CD4-positive, alpha-beta T cell treated with Interleukin-2 at 100 ng/mL for 4 hours (primary cell): ENCODE results near the gene ATG16L2.
"Not testable (repeated sequence)": the region's sequence is repeated elsewhere in the genome, so short reads cannot be mapped to it uniquely, and the experiment has no call there.

Experiments used
- DNase-seq: peaks from one replicate; pipeline ENCODE4 v3.0.0-alpha.2; 2020; ENCODE audit warnings: low spot score

The ATG16L2 gene

DNA sequence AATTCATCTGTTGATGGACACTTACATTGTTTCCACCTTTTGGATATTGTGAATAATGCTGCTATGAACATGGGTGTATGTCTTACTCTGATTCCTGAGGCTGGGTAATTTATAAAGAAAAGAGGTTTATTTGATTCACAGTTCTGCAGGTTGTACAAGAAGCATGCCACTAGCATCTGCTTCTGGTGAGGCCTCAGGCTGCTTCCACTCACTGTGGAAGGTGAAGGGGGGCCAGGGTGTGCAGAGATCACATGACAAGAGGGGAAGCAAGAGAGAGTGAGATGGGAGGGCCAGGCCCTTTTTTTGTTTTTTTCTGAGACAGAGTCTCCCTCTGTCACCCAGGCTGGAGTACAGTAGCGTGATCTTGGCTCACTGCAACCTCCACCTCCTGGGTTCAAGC is 7.8 kb upstream of the ATG16L2 start:
- not testable (repeated sequence) for DNase-seq

DNA sequence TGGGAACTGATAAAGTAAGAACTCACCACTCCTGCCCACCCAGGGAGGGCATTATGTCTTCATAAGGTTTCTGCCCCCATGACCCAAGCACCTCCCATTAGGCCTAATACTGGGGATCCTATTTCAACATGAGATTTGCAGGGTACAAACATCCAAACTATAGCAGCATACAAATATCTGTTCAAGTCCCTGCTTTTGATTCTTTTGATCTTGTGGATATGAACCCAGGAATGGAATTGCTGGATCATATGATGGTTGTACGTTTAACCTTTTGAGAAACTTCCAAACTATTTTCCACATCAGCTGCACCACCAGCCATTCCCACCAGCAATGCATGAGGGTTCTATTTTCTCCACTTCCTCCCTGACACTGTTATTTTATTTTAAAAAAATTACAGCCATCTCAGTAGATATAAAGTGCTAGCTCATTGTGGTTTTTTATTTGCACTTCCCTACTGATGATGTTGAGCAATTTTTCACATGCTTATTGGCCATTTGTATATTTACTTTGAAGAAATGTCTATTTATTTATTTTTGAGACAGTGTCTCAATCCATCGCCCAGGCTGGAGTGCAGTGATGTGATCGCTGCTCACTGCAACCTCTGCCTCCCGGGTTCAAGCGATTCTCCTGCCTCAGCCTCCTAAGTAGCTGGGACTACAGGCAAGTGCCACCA is 7.1 kb upstream of the ATG16L2 start:
- no peak for DNase-seq

DNA sequence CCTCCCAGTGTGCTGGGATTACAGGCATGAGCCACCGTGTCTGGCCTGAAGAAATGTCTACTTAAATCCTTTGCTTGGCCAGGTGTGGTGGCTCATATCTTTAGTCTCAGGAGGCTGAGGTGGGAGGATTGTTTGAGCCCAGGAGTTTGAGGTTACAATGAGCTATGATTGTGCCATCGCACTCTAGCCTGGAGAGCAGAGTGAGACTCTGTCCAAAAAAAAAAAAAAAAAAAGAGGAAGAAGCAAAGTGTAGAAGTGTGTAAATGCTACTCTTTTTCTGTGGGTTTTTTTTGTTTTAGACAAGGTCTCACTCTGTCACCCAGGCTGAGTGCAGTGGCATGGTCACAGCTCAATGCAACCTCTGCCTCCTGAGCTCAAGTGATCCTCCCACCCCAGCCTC is 6.4 kb upstream of the ATG16L2 start:
- no peak for DNase-seq

DNA sequence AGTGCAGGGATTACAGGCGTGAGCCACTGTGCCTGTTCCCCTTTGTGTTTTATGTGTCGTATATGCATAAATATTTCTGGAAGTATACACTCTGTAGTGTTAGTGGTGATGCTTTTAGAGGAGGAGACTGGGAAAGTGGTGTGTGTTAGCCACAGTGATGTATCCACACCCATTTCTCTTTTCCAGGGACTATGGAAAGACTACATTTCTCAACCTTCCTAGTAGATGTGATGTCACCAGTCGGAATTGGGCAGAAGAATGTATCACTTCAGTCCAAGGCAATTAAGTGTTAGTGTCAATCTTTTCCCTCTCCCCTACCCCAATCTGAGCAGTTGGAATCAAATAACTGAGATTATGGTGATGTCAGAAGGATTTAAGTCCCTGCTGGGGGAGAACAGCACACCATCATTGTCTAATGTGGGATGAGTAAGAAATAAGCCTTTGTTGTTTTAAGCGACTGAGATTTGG is 5.8 kb upstream of the ATG16L2 start:
- no peak for DNase-seq

DNA sequence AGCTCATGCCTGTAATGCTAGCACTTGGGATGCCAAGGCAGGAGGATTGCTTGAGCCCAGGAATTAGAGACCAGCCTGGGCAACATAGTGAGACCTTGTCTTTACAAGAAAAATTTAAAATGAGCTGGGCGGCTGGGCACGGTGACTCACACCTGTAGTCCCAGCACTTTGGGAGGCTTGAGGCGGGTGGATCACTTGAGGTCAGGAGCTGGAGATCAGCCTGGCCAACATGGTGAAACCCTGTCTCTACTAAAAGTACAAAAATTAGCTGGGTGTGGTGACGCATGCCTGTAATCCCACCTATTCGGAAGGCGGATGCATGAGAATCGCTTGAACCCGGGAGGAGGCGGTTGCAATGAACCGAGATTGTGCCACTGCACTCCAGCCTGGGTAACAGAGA is 2.5 kb upstream of the ATG16L2 start:
- not testable (repeated sequence) for DNase-seq

DNA sequence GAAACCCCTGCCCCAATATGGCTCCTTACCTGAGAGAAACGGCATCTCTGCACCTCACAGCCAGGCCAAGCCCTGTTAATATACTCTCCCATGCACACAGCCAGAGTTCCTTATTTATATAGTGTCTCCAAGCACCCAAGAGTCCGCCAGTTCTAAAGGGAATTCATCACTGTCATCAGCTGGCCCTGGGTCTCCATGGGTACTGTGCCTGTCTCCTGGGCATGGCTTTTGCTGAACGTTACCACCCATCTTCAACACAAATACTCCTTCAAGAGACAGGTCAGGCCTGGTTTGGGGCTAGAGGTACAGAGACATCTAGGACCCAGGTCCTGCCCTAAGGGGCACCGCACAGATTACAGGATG is 1.6 kb upstream of the ATG16L2 start:
- DNase-seq = no peak

DNA sequence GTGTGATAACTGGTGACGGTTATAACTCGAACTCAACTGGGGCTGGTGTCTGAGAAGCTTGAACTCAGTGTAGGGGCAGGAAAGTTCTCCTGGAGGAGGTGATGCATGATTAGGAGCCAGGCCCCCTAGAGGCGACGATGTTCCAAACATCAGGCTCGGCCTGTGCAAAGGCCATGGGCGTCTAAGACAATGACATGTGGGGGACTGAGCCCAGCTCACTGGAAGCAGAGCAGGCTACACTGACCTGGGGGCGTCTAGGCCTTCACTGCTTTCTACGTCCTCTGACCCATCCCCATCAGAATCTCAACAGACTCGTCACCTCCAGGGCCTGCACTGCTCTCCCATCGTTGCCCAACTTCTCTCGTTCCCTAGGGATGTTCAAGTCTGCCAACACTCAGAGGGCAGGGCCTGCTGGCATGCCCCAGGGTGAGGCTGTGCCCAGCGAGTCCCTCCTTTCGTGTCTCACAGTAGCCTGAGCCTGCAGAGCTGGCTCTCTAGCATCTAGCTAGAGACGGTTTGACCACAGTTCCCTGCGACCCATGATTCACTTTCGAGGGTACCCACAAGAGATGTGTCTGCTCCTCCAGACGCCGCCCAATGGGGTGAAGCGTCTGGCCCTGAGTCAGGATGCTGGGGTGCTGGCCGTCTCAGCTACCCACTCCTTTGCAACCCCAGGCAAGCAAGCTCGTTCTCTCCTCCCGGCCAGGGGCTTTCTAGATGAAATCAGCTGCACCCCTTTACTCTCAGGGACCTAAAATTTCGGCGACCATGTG is 1.1 kb upstream of the ATG16L2 start:
- DNase-seq = peak; percentile 85

DNA sequence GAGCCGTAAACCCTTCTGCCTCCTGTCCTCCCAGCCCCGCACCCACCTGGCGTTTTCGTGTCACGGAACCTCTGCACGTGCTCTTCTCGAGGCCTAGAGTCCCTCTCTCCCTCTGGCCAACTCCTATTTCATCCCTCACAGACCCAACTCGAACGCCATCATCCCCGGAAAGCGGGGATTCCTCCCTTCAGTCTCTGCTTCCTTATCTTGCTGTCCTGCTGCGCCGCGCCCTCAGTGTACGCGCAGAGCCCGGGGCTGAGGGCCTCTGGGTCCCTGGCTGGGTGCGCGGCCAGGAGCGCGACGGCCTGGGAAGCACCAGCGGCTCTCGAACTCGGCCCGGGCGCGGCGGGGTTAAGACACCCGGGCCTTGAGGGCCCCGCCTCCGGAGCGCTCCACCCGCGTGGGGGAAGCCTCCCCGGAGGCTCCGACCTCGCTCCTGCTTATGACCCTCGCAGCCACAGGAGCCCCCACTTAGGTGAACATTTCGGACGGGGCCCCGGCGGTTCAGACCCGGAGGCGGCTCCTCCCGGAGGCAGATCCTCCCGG is 398 bp upstream of the ATG16L2 start:
- no peak for DNase-seq

DNA sequence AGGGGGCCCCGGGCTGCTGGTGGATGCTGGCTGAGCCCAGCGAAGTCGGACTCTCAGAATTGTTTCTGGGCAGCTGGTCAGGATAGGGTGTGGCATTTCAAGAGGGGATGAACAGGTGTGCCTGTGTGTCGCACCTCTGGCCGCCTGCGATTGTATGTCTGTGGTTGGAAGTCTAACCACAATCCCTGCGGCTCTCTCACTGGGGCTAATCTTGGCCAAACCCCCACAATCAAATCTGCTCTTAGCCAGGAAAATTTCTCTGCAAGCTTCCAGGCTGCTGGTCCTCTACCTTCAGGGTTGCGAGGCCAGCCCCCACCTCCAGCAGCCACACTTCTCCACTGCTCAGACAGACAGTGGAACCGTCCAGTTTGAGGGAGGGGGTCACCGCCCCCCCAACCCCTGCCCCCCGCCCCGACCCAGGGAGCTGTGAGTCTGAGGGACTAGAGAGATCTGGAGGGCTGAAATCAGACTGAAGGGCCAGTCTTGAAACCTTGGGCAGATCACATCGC is 953 bp downstream of the ATG16L2 start:
- no peak for DNase-seq

DNA sequence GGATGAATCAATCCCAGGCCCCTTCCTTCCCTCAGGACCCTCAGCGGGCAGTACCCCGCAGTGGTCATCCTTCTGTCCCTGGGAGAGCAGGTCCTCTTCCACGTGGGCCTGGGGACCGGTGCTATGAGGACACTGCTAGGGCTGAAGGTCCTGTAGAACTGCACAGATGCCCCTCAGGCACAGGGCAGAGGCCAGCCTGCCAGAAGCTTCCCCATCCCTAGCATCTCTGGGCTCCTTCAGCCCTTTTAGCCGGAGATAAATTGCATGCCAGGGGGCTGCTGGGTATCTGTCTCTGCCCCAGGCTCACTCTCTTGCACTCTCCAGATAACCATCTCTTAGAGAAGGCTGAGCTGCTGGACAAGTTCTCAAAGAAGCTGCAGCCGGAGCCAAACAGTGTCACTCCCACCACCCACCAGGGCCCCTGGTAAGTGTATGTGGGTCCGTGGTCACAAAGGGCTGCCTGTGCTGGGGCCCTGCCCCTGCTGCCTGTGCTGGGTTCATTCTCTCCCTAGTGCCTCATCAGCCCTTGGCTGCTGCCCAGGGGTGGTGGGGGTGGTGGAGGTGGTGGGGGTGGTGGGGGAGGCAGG is 2.3 kb downstream of the ATG16L2 start:
- no peak for DNase-seq

DNA sequence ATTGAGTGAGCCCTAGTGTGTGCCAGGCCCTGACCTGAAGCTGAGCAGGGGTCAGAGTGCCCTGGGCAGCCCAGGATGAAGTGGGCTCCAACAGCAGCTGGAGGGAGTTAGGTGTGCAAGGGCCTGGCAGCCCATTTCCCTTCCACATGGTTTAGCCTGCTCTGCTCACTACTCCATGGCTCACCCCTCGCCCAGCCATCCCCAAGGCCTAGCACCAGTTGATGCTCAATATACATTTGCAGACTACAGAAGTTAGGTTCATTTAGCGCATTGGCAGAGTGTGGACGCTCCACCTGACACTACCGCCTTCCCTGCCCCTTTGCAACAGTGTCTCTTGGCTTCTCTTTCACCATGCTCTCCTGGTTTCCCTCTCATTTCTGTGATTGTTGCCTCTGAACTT is 3.8 kb downstream of the ATG16L2 start:
- DNase-seq = no peak

DNA sequence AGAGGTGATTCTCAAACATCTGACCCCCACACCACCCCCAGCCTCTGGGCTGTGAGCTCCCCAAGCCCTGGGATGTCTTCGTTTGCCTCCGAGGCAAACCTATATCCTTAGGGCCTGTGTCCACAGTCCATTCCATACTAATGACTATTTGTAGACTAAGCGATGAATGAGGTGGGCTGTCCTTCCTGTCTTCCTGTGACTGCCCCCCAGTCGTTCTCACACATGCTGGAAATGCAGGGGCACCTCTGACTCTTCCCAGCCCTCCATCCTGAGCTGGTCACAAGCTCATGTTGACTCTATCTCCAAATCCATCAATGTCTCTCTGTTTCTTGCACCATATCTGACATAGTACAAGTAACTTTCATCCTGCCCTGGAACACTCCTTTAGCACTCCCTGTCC is 4.8 kb downstream of the ATG16L2 start:
- DNase-seq = no peak

DNA sequence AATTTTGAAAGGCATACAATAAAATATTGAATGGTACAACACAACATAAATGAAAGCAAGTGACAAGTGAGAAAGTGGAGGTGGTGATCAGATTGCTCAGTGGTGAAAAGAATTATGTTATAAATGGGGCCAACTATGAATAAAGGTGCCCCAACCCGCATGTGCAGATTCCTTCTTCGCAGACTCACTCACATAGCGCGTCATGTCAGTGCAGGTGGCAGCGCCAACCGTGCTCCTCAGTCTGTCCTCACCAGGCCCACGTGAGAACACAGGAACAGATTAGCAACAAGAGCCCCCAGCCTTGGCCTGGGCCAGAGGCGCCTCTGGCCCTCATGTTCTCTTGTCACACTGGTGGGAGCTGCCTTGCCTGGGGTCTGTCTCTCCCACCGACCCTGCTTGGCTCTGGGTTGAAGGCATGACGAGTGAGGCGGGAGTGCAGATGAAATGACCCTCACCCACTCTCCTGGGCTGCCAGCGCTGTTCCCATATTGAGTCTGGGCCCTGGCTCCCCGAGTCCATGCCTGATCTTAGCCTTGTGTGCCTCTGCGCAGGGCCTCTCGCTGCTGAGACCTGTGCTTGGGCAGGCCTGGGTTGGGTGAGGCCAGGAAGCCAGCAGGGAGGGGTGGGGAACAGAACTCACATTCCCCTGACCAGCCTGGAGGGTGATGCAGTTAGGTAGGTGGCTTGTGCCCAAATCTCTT is 6.4 kb downstream of the ATG16L2 start:
- no peak for DNase-seq

DNA sequence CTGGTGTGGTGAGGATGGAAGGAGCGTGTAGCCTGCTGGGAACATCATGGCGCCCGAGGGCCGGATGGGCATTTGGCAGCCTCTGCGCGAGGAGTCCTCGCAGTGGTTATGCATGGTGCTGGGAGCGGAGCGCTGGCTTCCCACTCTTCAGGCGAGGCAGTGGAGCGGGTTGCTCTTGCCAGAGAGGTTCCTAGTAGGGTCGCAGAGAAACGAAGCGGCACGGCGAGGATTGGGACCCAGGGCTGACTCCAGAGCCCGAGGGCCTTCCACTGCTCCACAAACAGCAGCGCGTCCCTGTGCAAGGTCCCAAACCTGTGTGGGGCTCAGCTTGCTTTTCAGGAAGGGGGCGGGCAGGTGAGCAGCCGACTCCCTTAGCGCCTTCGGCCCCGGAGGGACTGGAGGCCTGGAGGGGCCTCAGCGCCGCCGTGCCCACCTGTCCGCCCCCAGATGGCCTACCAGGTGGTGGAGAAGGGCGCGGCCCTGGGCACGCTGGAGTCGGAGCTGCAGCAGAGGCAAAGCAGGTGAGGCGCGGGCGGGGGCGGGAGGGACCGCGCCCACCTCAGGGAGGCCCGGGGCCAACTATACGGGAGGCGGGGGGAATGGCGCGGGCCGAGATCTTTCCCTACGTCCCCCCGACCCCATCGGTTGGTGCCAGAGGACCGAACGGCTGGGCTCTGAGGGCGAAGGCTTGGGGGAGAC is 7.2 kb downstream of the ATG16L2 start:
- no peak for DNase-seq

DNA sequence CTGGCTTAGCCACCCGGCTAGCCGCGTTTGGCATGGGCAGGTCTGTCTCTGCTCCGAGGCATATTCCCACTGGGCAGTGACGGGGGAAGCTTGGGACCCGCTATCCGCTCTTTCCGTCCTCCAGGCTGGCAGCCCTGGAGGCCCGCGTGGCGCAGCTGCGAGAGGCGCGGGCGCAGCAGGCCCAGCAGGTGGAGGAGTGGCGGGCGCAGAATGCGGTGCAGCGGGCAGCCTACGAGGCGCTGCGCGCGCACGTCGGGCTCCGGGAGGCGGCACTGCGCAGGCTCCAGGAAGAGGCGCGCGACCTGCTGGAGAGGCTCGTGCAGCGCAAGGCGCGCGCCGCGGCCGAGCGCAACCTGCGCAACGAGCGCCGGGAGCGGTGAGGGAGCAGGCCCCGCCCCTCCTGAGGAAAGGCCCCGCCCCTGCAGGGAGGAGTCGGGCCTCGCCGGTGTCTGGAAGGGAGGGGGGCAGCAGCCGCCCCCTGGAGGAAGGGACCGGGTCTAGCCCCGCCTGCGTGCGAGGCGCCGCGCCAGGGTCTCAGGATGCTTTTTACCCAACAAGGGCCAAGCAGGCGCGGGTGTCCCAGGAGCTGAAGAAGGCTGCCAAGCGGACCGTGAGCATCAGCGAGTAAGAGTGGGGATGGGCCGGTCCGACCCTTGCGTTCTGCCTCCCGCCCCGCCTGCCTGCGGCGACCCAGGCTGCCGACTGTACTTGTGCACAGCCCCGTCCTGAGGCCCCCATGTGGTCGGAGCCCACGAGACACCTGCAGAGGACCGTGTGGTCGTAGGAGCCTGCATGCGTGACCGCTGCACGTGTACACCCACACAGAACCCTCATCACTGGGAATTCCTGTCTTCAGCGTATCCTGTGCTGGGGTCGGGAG is 7.9 kb downstream of the ATG16L2 start:
- peak; percentile 94 for DNase-seq

DNA sequence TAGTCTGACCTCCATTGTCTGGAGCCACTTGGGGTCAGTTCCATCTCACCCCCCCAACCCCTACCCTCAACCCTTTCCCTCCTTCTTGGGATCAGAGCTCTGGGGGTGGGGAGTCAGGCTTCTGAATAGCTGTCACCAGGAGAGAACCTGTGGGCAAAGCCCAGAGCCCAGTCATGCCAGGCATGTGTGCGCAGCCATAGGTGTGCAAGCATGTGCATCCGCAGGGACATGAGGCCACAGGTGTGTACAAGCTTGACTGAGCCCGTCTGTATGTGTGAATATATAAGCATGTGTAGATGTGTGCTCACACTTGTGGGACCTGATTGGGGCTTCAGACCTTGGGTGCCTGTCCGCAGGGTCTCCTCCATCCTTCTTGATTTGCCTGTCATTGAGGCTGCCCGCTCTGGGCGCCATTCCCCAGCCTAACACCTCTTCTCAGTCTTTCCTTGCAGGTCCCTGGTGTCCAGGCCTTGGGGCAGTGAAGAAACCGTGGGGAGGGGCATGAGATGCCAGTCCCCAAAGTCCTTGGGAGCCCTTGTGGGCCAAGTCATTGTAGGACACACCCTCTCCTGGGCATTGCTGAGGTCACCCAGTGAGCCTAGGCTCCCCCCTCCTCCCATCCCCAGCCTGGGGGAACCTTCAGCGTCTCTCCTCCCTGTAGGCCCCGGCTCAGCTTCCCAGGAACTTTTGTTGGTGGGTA is 9.0 kb downstream of the ATG16L2 start:
- no peak for DNase-seq

DNA sequence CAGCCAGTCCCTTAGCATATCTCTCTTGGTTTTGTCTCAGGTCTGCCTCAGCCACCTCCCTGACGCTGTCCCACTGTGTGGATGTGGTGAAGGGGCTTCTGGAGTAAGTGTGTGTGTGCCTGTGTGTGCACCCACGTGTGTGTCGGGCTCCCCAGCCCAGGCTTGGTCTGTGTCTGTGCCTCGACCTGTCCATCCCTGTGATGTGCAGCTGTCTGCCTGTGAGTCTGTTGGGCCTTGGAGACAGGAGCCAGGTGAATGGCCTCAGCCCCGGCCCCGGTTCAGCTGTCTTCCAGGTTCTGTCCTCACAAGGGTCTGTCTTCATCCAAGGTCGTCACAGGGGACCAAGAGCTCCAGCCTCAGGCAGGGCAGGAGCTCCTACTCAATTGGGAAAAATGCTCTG is 9.8 kb downstream of the ATG16L2 start:
- DNase-seq = no peak

DNA sequence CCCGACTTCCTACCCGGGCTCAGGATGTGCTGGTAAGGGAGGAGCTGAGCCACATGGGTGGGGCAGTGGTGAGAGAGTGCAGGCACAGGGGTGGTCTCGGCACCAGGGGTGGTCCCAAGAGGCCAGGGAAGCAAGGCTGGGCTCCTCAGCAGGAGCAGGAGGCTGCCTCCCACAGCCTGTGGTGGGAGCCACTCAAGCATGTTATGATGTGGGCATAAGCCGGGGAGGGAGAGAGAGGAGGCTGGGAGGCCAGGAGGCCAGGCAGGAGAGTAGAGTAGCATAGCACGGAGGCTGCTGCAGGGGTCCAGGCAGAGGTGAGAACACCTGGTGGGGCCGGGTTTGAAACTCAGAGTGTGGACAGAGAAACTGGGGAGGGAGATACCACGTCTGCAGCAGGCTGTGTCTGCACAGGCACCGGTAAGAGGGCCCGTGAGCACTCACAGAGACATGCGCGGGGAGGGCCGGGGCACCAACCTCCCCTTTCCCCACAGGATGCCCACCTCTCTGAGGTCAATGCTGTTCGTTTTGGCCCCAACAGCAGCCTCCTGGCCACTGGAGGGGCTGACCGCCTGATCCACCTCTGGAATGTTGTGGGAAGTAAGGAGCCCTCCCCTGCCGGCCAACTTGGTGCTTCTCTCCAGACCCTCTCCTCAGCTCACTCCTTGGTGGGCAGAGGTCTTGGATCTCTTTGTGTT is 10.7 kb downstream of the ATG16L2 start:
- DNase-seq = no peak

DNA sequence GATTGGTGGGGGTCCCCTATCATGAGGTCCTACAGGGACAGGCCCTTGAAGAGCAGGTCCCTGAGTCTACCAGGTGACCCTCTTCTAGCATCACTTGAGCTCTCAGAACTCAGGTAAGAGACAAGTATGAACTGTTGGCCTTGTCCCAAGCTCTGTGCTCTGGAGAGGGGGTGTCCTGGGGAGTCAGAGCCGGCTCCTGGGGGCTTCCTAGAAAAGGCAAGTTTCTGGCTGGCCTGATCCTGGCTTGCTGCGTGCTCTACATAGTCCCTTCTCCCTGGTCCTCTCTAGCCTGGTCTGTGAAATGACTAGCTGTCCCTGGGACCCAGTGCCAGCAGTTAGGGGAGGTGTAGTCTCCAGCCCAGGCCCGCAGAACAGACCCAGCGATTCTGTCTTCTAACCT is 11.4 kb downstream of the ATG16L2 start:
- no peak for DNase-seq
